Endothelial cell of umbilical vein (primary cell): Measurements from ENCODE around the gene ZNF652. TPM values are rescaled to one million over a fixed set of nuclear protein-coding genes. Genes with fewer than 3 reads are reported as not detected.

Experiments
- BruUV-seq: library from RNA; stranded (reverse); fragments of 400-500 nt; replicated peaks from 2 replicates; lab custom pipeline; 2021; lab: Mats Ljungman, UMichigan
- CTCF ChIA-PET: fragments of 300-600, 350-600 bp; sonication (Branson Sonifier 250); formaldehyde crosslinking; loops from one replicate; lab custom pipeline; 2021; ENCODE audit warnings: antibody characterized with exemption, inconsistent platforms; lab: Charles Lee
- POLR2A ChIA-PET: fragments of 300-600, 350-600 bp; sonication (Branson Sonifier 250); formaldehyde crosslinking; loops from one replicate; lab custom pipeline; 2021; ENCODE audit warnings: antibody characterized with exemption, inconsistent platforms; lab: Charles Lee
- DNase-seq: peaks from one replicate; pipeline ENCODE4 v3.0.0-alpha.2; 2011; ENCODE audit warnings: low read depth, low spot score
- FAIRE-seq: peaks from 2 replicates; lab custom pipeline; 2011; peaks lifted over from hg19 to GRCh38; lab: Jason Lieb, UNC
- H2AFZ ChIP-seq: 2 replicates; pipeline ENCODE4 v1.6.0; 2012; ENCODE audit warnings: low read depth, low read length, control low read depth, inconsistent platforms
- H3K27ac ChIP-seq: 2 replicates; pipeline ENCODE4 v1.5.1; 2011; ENCODE audit warnings: low read depth, mild to moderate bottlenecking, control low read depth, low read length, moderate library complexity; ENCODE audit not compliant: insufficient read depth
- H3K27me3 ChIP-seq, 2 experiments: 2 replicates each; pipeline versions ENCODE4 v1.6.0 to v1.6.1; 2011; ENCODE audit warnings: low read length in 2 of 2, mixed read lengths in 1 of 2; ENCODE audit not compliant: control insufficient read depth in 2 of 2, insufficient read depth in 2 of 2
- H3K36me3 ChIP-seq, 2 experiments: 2 replicates in 1 of 2; 3 replicates in 1 of 2; pipeline ENCODE4 v1.5.1; 2011; ENCODE audit warnings: low read length in 2 of 2, mild to moderate bottlenecking in 1 of 2, moderate library complexity in 1 of 2; ENCODE audit not compliant: control insufficient read depth in 2 of 2, insufficient read depth in 2 of 2; ENCODE audit errors: extremely low read depth in 1 of 2
- H3K4me1 ChIP-seq: 3 replicates; pipeline ENCODE4 v1.5.1; 2011; ENCODE audit warnings: mild to moderate bottlenecking, low read length; ENCODE audit not compliant: control insufficient read depth, insufficient read depth; ENCODE audit errors: extremely low read depth
- H3K4me2 ChIP-seq: 2 replicates; pipeline ENCODE4 v1.6.1; 2011; ENCODE audit warnings: low read length, control low read depth, mixed read lengths; ENCODE audit not compliant: insufficient read depth
- H3K4me3 ChIP-seq, 3 experiments: fragments of 200-600 bp in 1 of 3; sonication (generic), shearing (Covaris generic) in 1 of 3; replicated peaks in 1 of 3; 2 replicates each; pipeline ENCODE4 v1.5.1; 2011 to 2016; ENCODE audit warnings: control low read depth in 3 of 3, low read length in 3 of 3, mild to moderate bottlenecking in 2 of 3, inconsistent platforms in 1 of 3, low read depth in 1 of 3, moderate library complexity in 1 of 3; ENCODE audit not compliant: insufficient read depth in 1 of 3
- H3K79me2 ChIP-seq: 2 replicates; pipeline ENCODE4 v1.6.0; 2012; ENCODE audit warnings: low read length, inconsistent platforms; ENCODE audit not compliant: control insufficient read depth, insufficient read depth
- H3K9ac ChIP-seq: replicated peaks from 2 replicates; pipeline ENCODE3; 2011; ENCODE audit warnings: low read length, control low read depth; ENCODE audit not compliant: insufficient read depth; ENCODE audit errors: extremely low read depth
- H3K9me1 ChIP-seq: replicated peaks from 3 replicates; pipeline ENCODE4 v1.6.0; 2011; ENCODE audit warnings: mild to moderate bottlenecking, low read length; ENCODE audit not compliant: control insufficient read depth, insufficient read depth; ENCODE audit errors: extremely low read depth
- H3K9me3 ChIP-seq: replicated peaks from 2 replicates; pipeline ENCODE4 v1.5.1; 2012; ENCODE audit warnings: low read length, inconsistent platforms; ENCODE audit not compliant: control insufficient read depth, insufficient read depth
- H4K20me1 ChIP-seq: replicated peaks from 2 replicates; pipeline ENCODE3; 2011; ENCODE audit warnings: mild to moderate bottlenecking, low read length; ENCODE audit not compliant: control insufficient read depth, insufficient read depth; ENCODE audit errors: extremely low read depth
- EZH2 ChIP-seq: IDR thresholded peaks from 2 replicates; pipeline ENCODE4 v1.6.1; 2012; ENCODE audit warnings: borderline replicate concordance, low read depth, mild to moderate bottlenecking, moderate library complexity, low read length, inconsistent platforms; ENCODE audit not compliant: severe bottlenecking
- FOS ChIP-seq: IDR thresholded peaks from 2 replicates; pipeline ENCODE4 v1.6.1; 2011; ENCODE audit warnings: mild to moderate bottlenecking, low read length, moderate library complexity, borderline replicate concordance; ENCODE audit not compliant: insufficient read depth
- GATA2 ChIP-seq: IDR thresholded peaks from 2 replicates; pipeline ENCODE4 v1.7.0; 2011; ENCODE audit warnings: low read depth, mild to moderate bottlenecking, moderate library complexity, mixed read lengths, low read length; ENCODE audit not compliant: insufficient read length, insufficient read depth
- JUN ChIP-seq: IDR thresholded peaks from 2 replicates; pipeline ENCODE4 v1.6.1; 2011; ENCODE audit warnings: borderline replicate concordance, low read depth; ENCODE audit not compliant: insufficient read length, insufficient read depth
- MYC ChIP-seq: IDR thresholded peaks from one replicate; pipeline ENCODE4 v1.6.1; 2011; ENCODE audit warnings: mild to moderate bottlenecking, low read depth, low read length
- POLR2A ChIP-seq: IDR thresholded peaks from 2 replicates; pipeline ENCODE4 v1.6.1; 2012; ENCODE audit warnings: low read depth, mild to moderate bottlenecking, control low read depth, low read length
- POLR2AphosphoS5 ChIP-seq: IDR thresholded peaks from 2 replicates; pipeline ENCODE4 v1.6.1; 2012; ENCODE audit warnings: low read depth, mild to moderate bottlenecking, control low read depth, low read length, moderate library complexity; ENCODE audit not compliant: insufficient read depth
- dilution Hi-C: fragments of 300-500 bp; cut with MboI; formaldehyde crosslinking; loops from one replicate; pipeline ENCODE4 v1.15.0; 2019; ENCODE audit warnings: low sequenced_read_pairs; ENCODE audit not compliant: extremely low pct_ligation_motif_present
- intact Hi-C: fragments of 100-400 bp; cut with micrococcal nuclease; formaldehyde crosslinking; loops from one replicate; pipeline ENCODE4 v1.10.0; 2022
- polyA plus RNA-seq, 4 experiments: library from polyadenylated mRNA; depleted of rRNA in 3 of 4; stranded (reverse) in 3 of 4; unstranded in 1 of 4; fragments of >200 nt; gene quantifications; 2 replicates each; pipeline versions ENCODE4 v1.2.1 to v1.2.3, GENCODE V29; 2011 to 2012; ENCODE audit warnings: missing spikeins in 1 of 4
- total RNA-seq: library from RNA; stranded (reverse); gene quantifications from 2 replicates; pipeline ENCODE4 v1.2.3, GENCODE V29; 2021
- TF ChIP-seq, protein P1 (sequence below): IDR thresholded peaks from 2 replicates; pipeline ENCODE4 v1.6.1; 2011; ENCODE audit not compliant: insufficient read depth, insufficient read length
- TF ChIP-seq, protein P2 (sequence below), 2 donors: IDR thresholded peaks; 1 replicate in 1 of 2; 2 replicates in 1 of 2; pipeline ENCODE4 v1.5.1; 2011; ENCODE audit warnings: low read length in 2 of 2, mild to moderate bottlenecking in 2 of 2, moderate library complexity in 2 of 2, control low read depth in 1 of 2, inconsistent platforms in 1 of 2, low read depth in 1 of 2; ENCODE audit not compliant: insufficient read depth in 1 of 2; ENCODE audit errors: extremely low read depth in 1 of 2

Gene ZNF652
- total and polyA plus RNA-seq, 2 donors (not counting 3 experiments of a cell fraction or from before 2014, with no cell fraction given): 6.1 to 18.6 TPM

GRCh38 chr17:49361129-49361901 is 735 bp downstream of the ZNF652 start:
- intact Hi-C loops: no loop called here
- CTCF ChIA-PET: interaction anchor here (0.6 to 3.3 kb wide), 4 partner anchors 9 to 264 kb away, joined by 3 to 17 read pairs (median 4); no protein-coding TSS in a partner anchor
- peaks cover 44% of the 10 kb centered on the region for H3K79me2 ChIP-seq

More at GRCh38 chr17:49361129-49361901, 735 bp downstream of the ZNF652 start:
- peak overlapping the region; percentile 33 to 75 (median 58) for H3K4me3 ChIP-seq
- peak overlapping the region; percentile 64 for H3K9ac ChIP-seq
- FAIRE-seq (no peak), DNase-seq (peak; percentile 67)
- no peaks in the 10 kb centered on the region for H3K27me3 ChIP-seq
- H3K9me1 ChIP-seq: no peaks in the 10 kb centered on the region
- H3K36me3 ChIP-seq: no peaks in the 10 kb centered on the region
- peaks cover 19% of the 10 kb centered on the region for H3K4me1 ChIP-seq
- POLR2A ChIA-PET: no interaction called here
- no TSS peak for BruUV-seq
- H4K20me1 ChIP-seq: peaks cover 5% of the 10 kb centered on the region
- H2AFZ ChIP-seq: no peak overlapping the region
- peak overlapping the region; percentile 83 for H3K4me2 ChIP-seq
- H3K27ac ChIP-seq: peak overlapping the region; percentile 34
- TF ChIP-seq POLR2A (no peak), POLR2AphosphoS5 (no peak), FOS (no peak), EZH2 (no peak), GATA2 (no peak), MYC (no peak), JUN (no peak)
- TF ChIP-seq, protein P1, sequence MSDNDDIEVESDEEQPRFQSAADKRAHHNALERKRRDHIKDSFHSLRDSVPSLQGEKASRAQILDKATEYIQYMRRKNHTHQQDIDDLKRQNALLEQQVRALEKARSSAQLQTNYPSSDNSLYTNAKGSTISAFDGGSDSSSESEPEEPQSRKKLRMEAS: no peak
- TF ChIP-seq, protein P2, sequence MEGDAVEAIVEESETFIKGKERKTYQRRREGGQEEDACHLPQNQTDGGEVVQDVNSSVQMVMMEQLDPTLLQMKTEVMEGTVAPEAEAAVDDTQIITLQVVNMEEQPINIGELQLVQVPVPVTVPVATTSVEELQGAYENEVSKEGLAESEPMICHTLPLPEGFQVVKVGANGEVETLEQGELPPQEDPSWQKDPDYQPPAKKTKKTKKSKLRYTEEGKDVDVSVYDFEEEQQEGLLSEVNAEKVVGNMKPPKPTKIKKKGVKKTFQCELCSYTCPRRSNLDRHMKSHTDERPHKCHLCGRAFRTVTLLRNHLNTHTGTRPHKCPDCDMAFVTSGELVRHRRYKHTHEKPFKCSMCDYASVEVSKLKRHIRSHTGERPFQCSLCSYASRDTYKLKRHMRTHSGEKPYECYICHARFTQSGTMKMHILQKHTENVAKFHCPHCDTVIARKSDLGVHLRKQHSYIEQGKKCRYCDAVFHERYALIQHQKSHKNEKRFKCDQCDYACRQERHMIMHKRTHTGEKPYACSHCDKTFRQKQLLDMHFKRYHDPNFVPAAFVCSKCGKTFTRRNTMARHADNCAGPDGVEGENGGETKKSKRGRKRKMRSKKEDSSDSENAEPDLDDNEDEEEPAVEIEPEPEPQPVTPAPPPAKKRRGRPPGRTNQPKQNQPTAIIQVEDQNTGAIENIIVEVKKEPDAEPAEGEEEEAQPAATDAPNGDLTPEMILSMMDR (IDR thresholded peaks at IDR 0.05; ENCODE audit: extremely low read depth in 1 of 2, insufficient read depth in 1 of 2, low read depth in 1 of 2, low read length in 2 of 2): no peak
- dilution Hi-C loops: no loop called here
- H3K9me3 ChIP-seq: no peaks in the 10 kb centered on the region
